ENCODE measurements around the gene ANHX. TPM values are rescaled to one million over a fixed set of nuclear protein-coding genes. Genes with fewer than 3 reads are reported as not detected.

Gene ANHX
- total and polyA plus RNA-seq, 2 of the 13 experiments (the other 11 are each of a cell fraction or from before 2014, with no cell fraction given): not detected

- Histone ChIP-seq H3K36me3 (replicated peaks in 1 of 2; ENCODE audit: control insufficient read depth in 1 of 2, insufficient read depth in 2 of 2, low read length in 2 of 2) (no peaks in the 10 kb centered on the region), H3K79me2 (ENCODE audit: insufficient read depth, low read length) (no peaks in the 10 kb centered on the region), H3K4me2 (ENCODE audit: low read depth, low read length) (no peak overlapping the region), H4K20me1 (ENCODE audit: insufficient read depth, low read length) (no peaks in the 10 kb centered on the region), H2AFZ (ENCODE audit: low read length) (no peak overlapping the region), H3K27ac (ENCODE audit: extremely low read length, insufficient read depth, low read length) (no peak overlapping the region), H3K4me1 (ENCODE audit: insufficient read depth, low read length) (no peaks in the 10 kb centered on the region), H3K9me3 (ENCODE audit: low read length) (peaks cover 90% of the 10 kb centered on the region), H3K4me3 (replicated peaks in 1 of 3; ENCODE audit: insufficient read depth in 1 of 3, low read depth in 2 of 3, low read length in 3 of 3) (no peak overlapping the region), H3K27me3 (ENCODE audit: control insufficient read depth in 1 of 2, insufficient read depth in 2 of 2, low read length in 2 of 2) (no peaks in the 10 kb centered on the region), H3K9ac (ENCODE audit: insufficient read depth, low read depth, low read length) (no peak overlapping the region)
- no peak for DNase-seq (ENCODE audit: low spot score)
- no CpG with 5 or more reads among the region's 16 CpGs for WGBS (ENCODE audit: low lambda C conversion rate)
- intact Hi-C loops (cut with micrococcal nuclease; ENCODE audit: unreplicated experiment) (no loop called here), in situ Hi-C loops (cut with HindIII; ENCODE audit: extremely low pct_ligation_motif_present, low pct_unique_long_range_greater_than_20kb) (no loop called here)
- no TSS peak for BruUV-seq (replicated peaks)
- no peak for FAIRE-seq
- CTCF ChIA-PET (ENCODE audit: low intra/inter-chr PET ratio, low total read pairs): no interaction called here
- no peak for ATAC-seq
- TF ChIP-seq KLF9 (CRISPR knock-in tag; IDR thresholded peaks at IDR 0.05; ENCODE audit: low read depth) (no peak), PCBP1 (IDR thresholded peaks at IDR 0.05; ENCODE audit: borderline replicate concordance, low read depth, low read length) (no peak), KAT8 (CRISPR knock-in tag; IDR thresholded peaks at IDR 0.05) (no peak), MATR3 (CRISPR knock-in tag; IDR thresholded peaks at IDR 0.05) (no peak), HHEX (CRISPR knock-in tag; IDR thresholded peaks at IDR 0.05) (no peak), SMYD3 (CRISPR knock-in tag; IDR thresholded peaks at IDR 0.05) (no peak), ZNF101 (CRISPR knock-in tag; IDR thresholded peaks at IDR 0.05; ENCODE audit: borderline replicate concordance, low read depth) (no peak), PTBP1 (IDR thresholded peaks at IDR 0.05; ENCODE audit: low read depth, low read length, poor library complexity, severe bottlenecking) (no peak), ELF3 (CRISPR knock-in tag; IDR thresholded peaks at IDR 0.05) (no peak), NCOA2 (CRISPR knock-in tag; IDR thresholded peaks at IDR 0.05) (no peak), ZFP36 (IDR thresholded peaks at IDR 0.05; ENCODE audit: borderline replicate concordance, low read depth, low read length, partially characterized antibody) (no peak)
- TF ChIP-seq, protein P1, sequence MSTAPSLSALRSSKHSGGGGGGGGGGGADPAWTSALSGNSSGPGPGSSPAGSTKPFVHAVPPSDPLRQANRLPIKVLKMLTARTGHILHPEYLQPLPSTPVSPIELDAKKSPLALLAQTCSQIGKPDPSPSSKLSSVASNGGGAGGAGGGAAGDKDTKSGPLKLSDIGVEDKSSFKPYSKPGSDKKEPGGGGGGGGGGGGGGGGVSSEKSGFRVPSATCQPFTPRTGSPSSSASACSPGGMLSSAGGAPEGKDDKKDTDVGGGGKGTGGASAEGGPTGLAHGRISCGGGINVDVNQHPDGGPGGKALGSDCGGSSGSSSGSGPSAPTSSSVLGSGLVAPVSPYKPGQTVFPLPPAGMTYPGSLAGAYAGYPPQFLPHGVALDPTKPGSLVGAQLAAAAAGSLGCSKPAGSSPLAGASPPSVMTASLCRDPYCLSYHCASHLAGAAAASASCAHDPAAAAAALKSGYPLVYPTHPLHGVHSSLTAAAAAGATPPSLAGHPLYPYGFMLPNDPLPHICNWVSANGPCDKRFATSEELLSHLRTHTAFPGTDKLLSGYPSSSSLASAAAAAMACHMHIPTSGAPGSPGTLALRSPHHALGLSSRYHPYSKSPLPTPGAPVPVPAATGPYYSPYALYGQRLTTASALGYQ (CRISPR knock-in tag; IDR thresholded peaks at IDR 0.05): no peak
- TF ChIP-seq, protein P2, sequence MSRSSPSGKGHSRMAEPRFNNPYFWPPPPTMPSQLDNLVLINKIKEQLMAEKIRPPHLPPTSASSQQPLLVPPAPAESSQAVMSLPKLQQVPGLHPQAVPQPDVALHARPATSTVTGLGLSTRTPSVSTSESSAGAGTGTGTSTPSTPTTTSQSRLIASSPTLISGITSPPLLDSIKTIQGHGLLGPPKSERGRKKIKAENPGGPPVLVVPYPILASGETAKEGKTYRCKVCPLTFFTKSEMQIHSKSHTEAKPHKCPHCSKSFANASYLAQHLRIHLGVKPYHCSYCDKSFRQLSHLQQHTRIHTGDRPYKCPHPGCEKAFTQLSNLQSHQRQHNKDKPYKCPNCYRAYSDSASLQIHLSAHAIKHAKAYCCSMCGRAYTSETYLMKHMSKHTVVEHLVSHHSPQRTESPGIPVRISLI (CRISPR knock-in tag; IDR thresholded peaks at IDR 0.05; ENCODE audit: borderline replicate concordance): no peak
- POLR2A ChIA-PET: no interaction called here
Observed at GRCh38 chr12:133221241-133221640, 14.4 kb downstream of the ANHX start.
